ENCODE measurements around the gene VMP1.

DNA sequence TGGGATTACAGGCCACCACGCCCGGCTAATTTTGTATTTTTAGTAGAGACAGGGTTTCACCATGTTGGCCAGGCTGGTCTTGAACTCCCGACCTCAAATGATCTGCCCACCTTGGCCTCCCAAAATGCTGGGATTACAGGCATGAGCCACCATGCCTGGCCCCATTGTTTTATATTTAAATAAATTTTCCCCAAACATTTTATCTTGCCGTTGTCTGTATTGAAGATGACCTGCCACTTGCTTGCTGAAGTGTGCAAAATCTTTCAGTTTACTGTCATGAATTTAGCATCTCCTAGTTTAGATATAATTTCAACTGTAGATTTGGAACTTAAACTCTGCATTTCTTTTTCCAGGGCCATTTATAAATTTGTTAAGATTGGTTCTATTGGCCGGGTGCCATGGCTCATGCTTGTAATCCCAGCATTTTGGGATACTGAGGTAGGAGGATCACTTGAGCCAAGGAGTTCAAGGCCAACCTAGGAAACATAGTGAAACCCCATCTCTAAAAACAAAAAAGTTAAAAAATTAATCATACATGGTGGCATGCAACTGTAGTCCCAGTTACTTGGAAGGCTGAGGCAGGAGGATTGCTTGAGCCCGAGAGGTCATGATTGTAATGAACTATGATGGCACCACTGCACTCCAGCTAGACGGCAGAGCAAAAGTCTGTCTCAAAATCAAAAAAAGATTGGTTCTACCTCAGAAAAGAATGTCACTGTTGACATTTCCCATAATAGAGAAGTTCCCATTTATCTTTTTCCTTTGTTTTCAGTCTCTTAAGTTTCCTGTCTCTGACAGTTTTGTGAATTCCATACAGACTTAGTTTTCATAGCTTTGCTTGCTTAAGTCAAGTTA is 84.4 kb downstream of the VMP1 start:
- no peak for TF ChIP-seq CTCF (IDR thresholded peaks at IDR 0.05)
- TF ChIP-seq POLR2A (IDR thresholded peaks at IDR 0.05), result no peak
